K562 (cell line): Measurements from ENCODE around the gene CLP1.

Experiments
- CREB1 ChIP-seq, 2 experiments: sonication (generic) in 1 of 2; formaldehyde crosslinking in 1 of 2; IDR thresholded peaks; 2 replicates each; pipeline versions ENCODE4 v1.6.1 to v1.8.0; 2012 to 2022; ENCODE audit warnings: inconsistent platforms in 1 of 2, mild to moderate bottlenecking in 1 of 2, missing genetic modification reagents in 1 of 2, moderate library complexity in 1 of 2
- ELF1 ChIP-seq: fragments of 200-800 bp; sonication (Bioruptor generic); IDR thresholded peaks from 2 replicates; pipeline ENCODE4 v1.6.1; 2016; ENCODE audit warnings: missing genetic modification characterization, missing compliant biosample characterization
- SMAD3 ChIP-seq: fragments of 450-650 bp; formaldehyde crosslinking; conservative IDR thresholded peaks from 2 replicates; pipeline ENCODE4 v1.4.0; 2020; ENCODE audit warnings: mild to moderate bottlenecking
- SMAD4 ChIP-seq: fragments of 250-450 bp; sonication (Bioruptor Pico); conservative IDR thresholded peaks from 2 replicates; pipeline ENCODE4 v1.8.0; 2021; ENCODE audit warnings: inconsistent platforms, mild to moderate bottlenecking, moderate library complexity
- TF ChIP-seq, protein P1 (sequence below), 3 experiments: IDR thresholded peaks in 2 of 3; conservative IDR thresholded peaks in 1 of 3; 2 replicates each; pipeline ENCODE4 v1.5.1; 2011 to 2012; ENCODE audit warnings: low read length in 3 of 3, mild to moderate bottlenecking in 3 of 3, control low read depth in 2 of 3, improper control_type of control experiment in 1 of 3, inconsistent platforms in 1 of 3, low read depth in 1 of 3, mixed read lengths in 1 of 3, moderate library complexity in 1 of 3; ENCODE audit not compliant: insufficient read depth in 2 of 3

DNA sequence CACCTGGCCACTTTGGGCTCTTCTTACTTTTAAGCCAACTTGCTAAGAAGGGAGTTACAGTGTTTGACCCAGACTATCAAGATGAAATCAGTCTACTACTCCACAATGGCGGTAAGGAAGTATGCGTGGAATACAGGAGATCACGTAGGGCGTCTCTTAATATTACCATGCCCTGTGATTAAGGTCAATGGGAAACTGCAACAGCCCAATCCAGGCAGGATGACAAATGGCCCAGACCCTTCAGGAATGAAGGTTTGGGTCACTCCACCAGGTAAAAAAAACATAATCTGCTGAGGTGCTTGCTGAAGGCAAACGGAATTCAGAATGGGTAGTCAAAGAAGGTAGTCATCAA is 6.8 kb upstream of the CLP1 start:
- TF ChIP-seq SMAD4 (CRISPR knock-in tag) (no peak), ELF1 (tag) (no peak), SMAD3 (CRISPR knock-in tag) (no peak), CREB1 (IDR thresholded peaks at IDR 0.05) (no peak), CREB1 (CRISPR knock-in tag; IDR thresholded peaks at IDR 0.05) (no peak)
- TF ChIP-seq, protein P1, sequence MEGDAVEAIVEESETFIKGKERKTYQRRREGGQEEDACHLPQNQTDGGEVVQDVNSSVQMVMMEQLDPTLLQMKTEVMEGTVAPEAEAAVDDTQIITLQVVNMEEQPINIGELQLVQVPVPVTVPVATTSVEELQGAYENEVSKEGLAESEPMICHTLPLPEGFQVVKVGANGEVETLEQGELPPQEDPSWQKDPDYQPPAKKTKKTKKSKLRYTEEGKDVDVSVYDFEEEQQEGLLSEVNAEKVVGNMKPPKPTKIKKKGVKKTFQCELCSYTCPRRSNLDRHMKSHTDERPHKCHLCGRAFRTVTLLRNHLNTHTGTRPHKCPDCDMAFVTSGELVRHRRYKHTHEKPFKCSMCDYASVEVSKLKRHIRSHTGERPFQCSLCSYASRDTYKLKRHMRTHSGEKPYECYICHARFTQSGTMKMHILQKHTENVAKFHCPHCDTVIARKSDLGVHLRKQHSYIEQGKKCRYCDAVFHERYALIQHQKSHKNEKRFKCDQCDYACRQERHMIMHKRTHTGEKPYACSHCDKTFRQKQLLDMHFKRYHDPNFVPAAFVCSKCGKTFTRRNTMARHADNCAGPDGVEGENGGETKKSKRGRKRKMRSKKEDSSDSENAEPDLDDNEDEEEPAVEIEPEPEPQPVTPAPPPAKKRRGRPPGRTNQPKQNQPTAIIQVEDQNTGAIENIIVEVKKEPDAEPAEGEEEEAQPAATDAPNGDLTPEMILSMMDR (IDR thresholded peaks at IDR 0.05 in 2 of 3, conservative IDR thresholded peaks at IDR 0.05 in 1 of 3; ENCODE audit: insufficient read depth in 2 of 3, low read depth in 1 of 3, low read length in 3 of 3), result no peak
